WTC11 (cell line): Measurements from ENCODE around the gene PRR35. TPM values are rescaled to one million over a fixed set of nuclear protein-coding genes. Genes with fewer than 3 reads are reported as not detected.

Source experiments
- CBFB ChIP-seq: sonication (generic); formaldehyde crosslinking; IDR thresholded peaks from 2 replicates; pipeline ENCODE4 v1.8.1; 2022; ENCODE audit warnings: mild to moderate bottlenecking, low read depth, missing genetic modification reagents
- E2F4 ChIP-seq: sonication (generic); formaldehyde crosslinking; IDR thresholded peaks from 2 replicates; pipeline ENCODE4 v1.8.1; 2022; ENCODE audit warnings: low read depth, mild to moderate bottlenecking, moderate library complexity, missing genetic modification reagents, borderline replicate concordance
- FOXP1 ChIP-seq: sonication (generic); formaldehyde crosslinking; IDR thresholded peaks from 2 replicates; pipeline ENCODE4 v1.8.0; 2022; ENCODE audit warnings: missing genetic modification reagents, mild to moderate bottlenecking, moderate library complexity, borderline replicate concordance
- GABPB1 ChIP-seq: sonication (generic); formaldehyde crosslinking; IDR thresholded peaks from 2 replicates; pipeline ENCODE4 v1.8.1; 2023; ENCODE audit warnings: mild to moderate bottlenecking, missing genetic modification reagents
- GTF2I ChIP-seq: fragments of 250-450 bp; sonication (Bioruptor Pico); conservative IDR thresholded peaks from 2 replicates; pipeline ENCODE4 v1.4.0; 2021; ENCODE audit warnings: mild to moderate bottlenecking
- HMGA2 ChIP-seq: fragments of 250-450 bp; sonication (Bioruptor Pico); IDR thresholded peaks from 2 replicates; pipeline ENCODE4 v1.4.0; 2021; ENCODE audit warnings: mild to moderate bottlenecking, moderate library complexity
- JAZF1 ChIP-seq: fragments of 250-450 bp; sonication (Bioruptor Pico); IDR thresholded peaks from 2 replicates; pipeline ENCODE4 v1.9.0; 2021; ENCODE audit warnings: moderate library complexity, mild to moderate bottlenecking, inconsistent platforms
- JUN ChIP-seq: sonication (generic); formaldehyde crosslinking; IDR thresholded peaks from 2 replicates; pipeline ENCODE4 v1.8.0; 2023; ENCODE audit warnings: mild to moderate bottlenecking, missing genetic modification reagents
- MAX ChIP-seq: sonication (generic); formaldehyde crosslinking; IDR thresholded peaks from 2 replicates; pipeline ENCODE4 v1.8.0; 2022; ENCODE audit warnings: mild to moderate bottlenecking, missing genetic modification reagents
- MXD4 ChIP-seq: fragments of 250-450 bp; sonication (Bioruptor Pico); IDR thresholded peaks from 2 replicates; pipeline ENCODE4 v1.8.0; 2021; ENCODE audit warnings: mild to moderate bottlenecking, moderate library complexity, borderline replicate concordance
- NFE2L1 ChIP-seq: sonication (generic); formaldehyde crosslinking; IDR thresholded peaks from 2 replicates; pipeline ENCODE4 v1.8.1; 2023; ENCODE audit warnings: missing genetic modification reagents
- OVOL2 ChIP-seq: fragments of 250-450 bp; sonication (Bioruptor Pico); IDR thresholded peaks from 2 replicates; pipeline ENCODE4 v1.9.0; 2021; ENCODE audit warnings: mild to moderate bottlenecking, borderline replicate concordance
- ZNF416 ChIP-seq: fragments of 250-450 bp; sonication (Bioruptor Pico); IDR thresholded peaks from 2 replicates; pipeline ENCODE4 v1.9.0; 2021; ENCODE audit warnings: mild to moderate bottlenecking, inconsistent platforms
- ZNF512 ChIP-seq: sonication (generic); formaldehyde crosslinking; IDR thresholded peaks from 2 replicates; pipeline ENCODE4 v1.8.1; 2022; ENCODE audit warnings: missing genetic modification reagents, borderline replicate concordance
- ZNF532 ChIP-seq: fragments of 250-450 bp; sonication (Bioruptor Pico); IDR thresholded peaks from 2 replicates; pipeline ENCODE4 v1.9.0; 2021; ENCODE audit warnings: mild to moderate bottlenecking, borderline replicate concordance
- ZNF671 ChIP-seq: fragments of 250-450 bp; sonication (Bioruptor Pico); IDR thresholded peaks from 2 replicates; pipeline ENCODE4 v1.8.0; 2021; ENCODE audit warnings: mild to moderate bottlenecking
- total RNA-seq: library from RNA; stranded (reverse); gene quantifications from 3 replicates; pipeline ENCODE4 v1.2.3, GENCODE V29; 2021
- TF ChIP-seq, protein P1 (sequence below): sonication (generic); formaldehyde crosslinking; IDR thresholded peaks from 2 replicates; pipeline ENCODE4 v1.8.1; 2022; ENCODE audit warnings: mild to moderate bottlenecking, missing genetic modification reagents, moderate library complexity, borderline replicate concordance
- TF ChIP-seq, protein P2 (sequence below): sonication (generic); formaldehyde crosslinking; IDR thresholded peaks from 2 replicates; pipeline ENCODE4 v1.8.1; 2023; ENCODE audit warnings: mild to moderate bottlenecking, missing genetic modification reagents, moderate library complexity
- TF ChIP-seq, protein P3 (sequence below): sonication (generic); formaldehyde crosslinking; IDR thresholded peaks from 2 replicates; pipeline ENCODE4 v1.8.1; 2023; ENCODE audit warnings: mild to moderate bottlenecking, moderate library complexity, missing genetic modification reagents
- TF ChIP-seq, protein P4 (sequence below): sonication (generic); formaldehyde crosslinking; IDR thresholded peaks from 2 replicates; pipeline ENCODE4 v1.8.0; 2023; ENCODE audit warnings: missing genetic modification reagents, mild to moderate bottlenecking, borderline replicate concordance
- TF ChIP-seq, protein P5 (sequence below): sonication (generic); formaldehyde crosslinking; conservative IDR thresholded peaks from 2 replicates; pipeline ENCODE4 v1.8.1; 2022; ENCODE audit warnings: mild to moderate bottlenecking, missing genetic modification reagents

PRR35 gene
- total RNA-seq, 1 experiment from 2014 or later: 0.72 TPM

- TF ChIP-seq, protein P1, sequence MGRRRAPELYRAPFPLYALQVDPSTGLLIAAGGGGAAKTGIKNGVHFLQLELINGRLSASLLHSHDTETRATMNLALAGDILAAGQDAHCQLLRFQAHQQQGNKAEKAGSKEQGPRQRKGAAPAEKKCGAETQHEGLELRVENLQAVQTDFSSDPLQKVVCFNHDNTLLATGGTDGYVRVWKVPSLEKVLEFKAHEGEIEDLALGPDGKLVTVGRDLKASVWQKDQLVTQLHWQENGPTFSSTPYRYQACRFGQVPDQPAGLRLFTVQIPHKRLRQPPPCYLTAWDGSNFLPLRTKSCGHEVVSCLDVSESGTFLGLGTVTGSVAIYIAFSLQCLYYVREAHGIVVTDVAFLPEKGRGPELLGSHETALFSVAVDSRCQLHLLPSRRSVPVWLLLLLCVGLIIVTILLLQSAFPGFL (CRISPR knock-in tag): no peak
- TF ChIP-seq JAZF1 (no peak), CBFB (CRISPR knock-in tag) (no peak), MXD4 (CRISPR knock-in tag) (no peak), ZNF671 (no peak), MAX (CRISPR knock-in tag) (0 out of 2 replicates have a peak, but pooled peaks have one; percentile 65), HMGA2 (no peak), ZNF512 (no peak), NFE2L1 (0 out of 2 replicates have a peak, but pooled peaks have one; percentile 27), ZNF532 (no peak), GTF2I (CRISPR knock-in tag) (no peak), FOXP1 (CRISPR knock-in tag) (peak; percentile 62; the same call in 1 of the 2 replicates), GABPB1 (CRISPR knock-in tag) (peak; percentile 66; the same call in 1 of the 2 replicates), E2F4 (no peak), OVOL2 (CRISPR knock-in tag) (no peak), JUN (peak; percentile 76; the same call in 1 of the 2 replicates), ZNF416 (no peak)
- TF ChIP-seq, protein P2, sequence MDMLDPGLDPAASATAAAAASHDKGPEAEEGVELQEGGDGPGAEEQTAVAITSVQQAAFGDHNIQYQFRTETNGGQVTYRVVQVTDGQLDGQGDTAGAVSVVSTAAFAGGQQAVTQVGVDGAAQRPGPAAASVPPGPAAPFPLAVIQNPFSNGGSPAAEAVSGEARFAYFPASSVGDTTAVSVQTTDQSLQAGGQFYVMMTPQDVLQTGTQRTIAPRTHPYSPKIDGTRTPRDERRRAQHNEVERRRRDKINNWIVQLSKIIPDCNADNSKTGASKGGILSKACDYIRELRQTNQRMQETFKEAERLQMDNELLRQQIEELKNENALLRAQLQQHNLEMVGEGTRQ (CRISPR knock-in tag): 0 out of 2 replicates have a peak, but pooled peaks have one; percentile 23
- TF ChIP-seq, protein P3, sequence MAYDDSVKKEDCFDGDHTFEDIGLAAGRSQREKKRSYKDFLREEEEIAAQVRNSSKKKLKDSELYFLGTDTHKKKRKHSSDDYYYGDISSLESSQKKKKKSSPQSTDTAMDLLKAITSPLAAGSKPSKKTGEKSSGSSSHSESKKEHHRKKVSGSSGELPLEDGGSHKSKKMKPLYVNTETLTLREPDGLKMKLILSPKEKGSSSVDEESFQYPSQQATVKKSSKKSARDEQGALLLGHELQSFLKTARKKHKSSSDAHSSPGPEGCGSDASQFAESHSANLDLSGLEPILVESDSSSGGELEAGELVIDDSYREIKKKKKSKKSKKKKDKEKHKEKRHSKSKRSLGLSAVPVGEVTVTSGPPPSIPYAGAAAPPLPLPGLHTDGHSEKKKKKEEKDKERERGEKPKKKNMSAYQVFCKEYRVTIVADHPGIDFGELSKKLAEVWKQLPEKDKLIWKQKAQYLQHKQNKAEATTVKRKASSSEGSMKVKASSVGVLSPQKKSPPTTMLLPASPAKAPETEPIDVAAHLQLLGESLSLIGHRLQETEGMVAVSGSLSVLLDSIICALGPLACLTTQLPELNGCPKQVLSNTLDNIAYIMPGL (CRISPR knock-in tag): peak; percentile 78; the same call in 1 of the 2 replicates
- TF ChIP-seq, protein P4, sequence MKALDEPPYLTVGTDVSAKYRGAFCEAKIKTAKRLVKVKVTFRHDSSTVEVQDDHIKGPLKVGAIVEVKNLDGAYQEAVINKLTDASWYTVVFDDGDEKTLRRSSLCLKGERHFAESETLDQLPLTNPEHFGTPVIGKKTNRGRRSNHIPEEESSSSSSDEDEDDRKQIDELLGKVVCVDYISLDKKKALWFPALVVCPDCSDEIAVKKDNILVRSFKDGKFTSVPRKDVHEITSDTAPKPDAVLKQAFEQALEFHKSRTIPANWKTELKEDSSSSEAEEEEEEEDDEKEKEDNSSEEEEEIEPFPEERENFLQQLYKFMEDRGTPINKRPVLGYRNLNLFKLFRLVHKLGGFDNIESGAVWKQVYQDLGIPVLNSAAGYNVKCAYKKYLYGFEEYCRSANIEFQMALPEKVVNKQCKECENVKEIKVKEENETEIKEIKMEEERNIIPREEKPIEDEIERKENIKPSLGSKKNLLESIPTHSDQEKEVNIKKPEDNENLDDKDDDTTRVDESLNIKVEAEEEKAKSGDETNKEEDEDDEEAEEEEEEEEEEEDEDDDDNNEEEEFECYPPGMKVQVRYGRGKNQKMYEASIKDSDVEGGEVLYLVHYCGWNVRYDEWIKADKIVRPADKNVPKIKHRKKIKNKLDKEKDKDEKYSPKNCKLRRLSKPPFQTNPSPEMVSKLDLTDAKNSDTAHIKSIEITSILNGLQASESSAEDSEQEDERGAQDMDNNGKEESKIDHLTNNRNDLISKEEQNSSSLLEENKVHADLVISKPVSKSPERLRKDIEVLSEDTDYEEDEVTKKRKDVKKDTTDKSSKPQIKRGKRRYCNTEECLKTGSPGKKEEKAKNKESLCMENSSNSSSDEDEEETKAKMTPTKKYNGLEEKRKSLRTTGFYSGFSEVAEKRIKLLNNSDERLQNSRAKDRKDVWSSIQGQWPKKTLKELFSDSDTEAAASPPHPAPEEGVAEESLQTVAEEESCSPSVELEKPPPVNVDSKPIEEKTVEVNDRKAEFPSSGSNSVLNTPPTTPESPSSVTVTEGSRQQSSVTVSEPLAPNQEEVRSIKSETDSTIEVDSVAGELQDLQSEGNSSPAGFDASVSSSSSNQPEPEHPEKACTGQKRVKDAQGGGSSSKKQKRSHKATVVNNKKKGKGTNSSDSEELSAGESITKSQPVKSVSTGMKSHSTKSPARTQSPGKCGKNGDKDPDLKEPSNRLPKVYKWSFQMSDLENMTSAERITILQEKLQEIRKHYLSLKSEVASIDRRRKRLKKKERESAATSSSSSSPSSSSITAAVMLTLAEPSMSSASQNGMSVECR (CRISPR knock-in tag): peak; percentile 73; the same call in 1 of the 2 replicates
- TF ChIP-seq, protein P5, sequence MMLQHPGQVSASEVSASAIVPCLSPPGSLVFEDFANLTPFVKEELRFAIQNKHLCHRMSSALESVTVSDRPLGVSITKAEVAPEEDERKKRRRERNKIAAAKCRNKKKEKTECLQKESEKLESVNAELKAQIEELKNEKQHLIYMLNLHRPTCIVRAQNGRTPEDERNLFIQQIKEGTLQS: no peak
These were observed 28.9 kb downstream of the PRR35 start (continued) for GRCh38 chr16:588889-589657.
